GM18868 (cell line): ENCODE results near the gene FABP2.
"Not testable (repeated sequence)": the region's sequence is repeated elsewhere in the genome, so short reads cannot be mapped to it uniquely, and the experiment has no call there.

Experiments used
- ATAC-seq: cut with Tn5 transposase; IDR thresholded peaks from one replicate; pipeline ENCODE4 v1.9.1; 2021; ENCODE audit warnings: mild to moderate bottlenecking, moderate library complexity; ENCODE audit not compliant: unreplicated experiment

Gene FABP2

DNA sequence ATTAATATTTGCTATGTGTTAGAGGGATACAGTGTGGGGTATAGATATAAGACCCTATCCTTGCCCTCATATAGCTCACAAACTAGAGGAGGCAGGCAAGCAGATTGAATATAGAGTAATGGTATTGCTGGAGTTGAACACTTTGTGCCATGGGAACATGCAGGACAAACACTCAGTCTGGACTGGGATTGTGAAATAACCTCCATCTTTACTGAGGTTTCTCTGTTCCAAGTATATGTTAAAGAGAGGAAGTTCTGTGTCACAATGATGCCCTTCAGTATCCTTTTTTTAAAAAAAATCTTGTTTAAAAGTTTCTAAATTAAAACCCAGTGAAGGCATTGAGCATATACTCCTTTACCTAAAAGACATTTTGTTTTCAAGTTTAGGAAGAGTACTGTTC is 8.7 kb downstream of the FABP2 start:
- no peak for ATAC-seq

DNA sequence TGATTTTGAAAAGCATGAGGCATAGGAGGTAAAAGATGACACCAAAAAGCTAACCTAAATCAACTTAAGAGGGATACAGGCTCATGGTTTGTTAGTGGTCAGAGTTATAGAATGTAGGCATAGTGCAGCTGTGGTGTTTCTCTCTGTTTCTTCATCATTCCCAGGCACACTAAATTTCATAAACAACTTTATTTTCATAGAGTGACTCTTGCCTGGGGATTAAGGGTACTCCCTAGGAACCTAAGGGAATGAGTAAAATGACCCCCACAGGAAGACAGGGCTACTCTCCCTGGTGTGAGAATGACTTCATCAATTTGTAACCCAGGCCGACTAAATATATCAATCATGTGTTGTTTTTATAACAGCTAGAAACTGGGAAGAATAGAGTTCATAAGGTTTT is 11.1 kb downstream of the FABP2 start:
- no peak for ATAC-seq

DNA sequence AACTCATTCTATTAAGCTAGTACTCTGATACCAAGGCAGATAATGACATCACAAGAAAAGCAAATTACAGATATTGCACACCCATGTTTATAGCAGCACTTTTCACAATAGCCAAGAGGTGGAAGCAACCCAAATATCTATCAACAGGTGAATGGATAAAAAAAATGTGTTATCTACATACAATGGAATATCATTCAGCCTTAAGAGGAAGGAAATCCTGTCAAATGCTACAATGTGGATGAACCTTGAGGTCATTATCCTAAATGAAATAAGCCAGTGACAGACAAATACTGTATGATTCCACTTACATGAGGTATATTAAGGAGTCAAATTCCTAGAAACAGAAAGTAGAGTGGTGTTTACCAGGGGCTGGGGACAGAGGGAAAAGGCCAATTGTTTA is 14.3 kb downstream of the FABP2 start:
- no peak for ATAC-seq

DNA sequence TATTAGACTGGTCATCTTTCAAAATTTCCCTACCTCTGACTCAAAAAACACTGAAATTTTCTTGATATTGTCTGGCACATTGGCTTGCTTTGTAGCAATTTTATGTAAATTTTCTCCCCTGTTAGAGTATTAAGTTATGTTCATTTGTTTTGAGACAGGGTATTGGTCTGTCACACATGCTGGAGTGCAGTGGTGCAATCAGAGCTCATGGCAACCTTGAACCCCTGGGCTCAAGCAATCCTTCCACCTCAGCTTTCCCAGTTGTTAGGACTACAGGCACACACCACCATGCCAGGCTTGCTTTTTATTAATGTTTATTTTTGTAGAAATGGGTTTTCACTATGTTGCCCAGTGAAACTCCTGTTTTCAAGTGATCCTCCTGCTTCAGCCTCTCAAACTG is 17.5 kb downstream of the FABP2 start:
- ATAC-seq: no peak

DNA sequence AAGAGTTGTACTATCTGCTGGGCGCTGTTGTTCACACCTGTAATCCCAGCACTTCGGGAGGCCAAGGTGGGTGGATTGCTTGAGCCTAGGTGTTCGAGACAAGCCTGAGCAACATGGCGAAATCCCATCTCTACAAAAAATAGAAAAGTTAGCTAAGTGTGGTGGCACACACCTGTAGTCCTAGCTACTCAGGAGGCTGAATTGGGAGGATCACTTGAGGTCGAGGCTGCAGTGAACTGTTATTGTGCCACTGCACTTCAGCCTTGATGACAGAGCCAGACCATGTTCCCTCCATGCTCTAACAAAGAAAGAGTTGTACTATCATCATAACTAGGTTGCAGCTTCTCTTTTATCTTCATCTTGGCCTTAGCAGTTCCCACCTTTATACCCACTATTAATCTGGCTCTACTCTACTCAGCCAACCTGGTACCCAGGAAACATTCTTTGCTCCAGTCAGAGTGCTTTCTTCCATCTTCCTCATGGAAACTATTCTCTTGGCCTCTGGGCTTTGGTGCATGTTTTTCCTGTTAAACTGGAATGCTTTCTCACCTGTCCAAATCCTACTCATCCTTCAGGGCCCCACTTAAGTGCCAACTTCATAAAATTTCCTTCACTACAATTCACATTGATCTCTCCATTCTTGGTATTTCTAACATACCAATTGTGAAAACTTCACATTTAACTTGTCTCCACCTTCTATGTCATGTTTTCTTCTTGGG is 18.2 kb downstream of the FABP2 start:
- ATAC-seq: no peak

DNA sequence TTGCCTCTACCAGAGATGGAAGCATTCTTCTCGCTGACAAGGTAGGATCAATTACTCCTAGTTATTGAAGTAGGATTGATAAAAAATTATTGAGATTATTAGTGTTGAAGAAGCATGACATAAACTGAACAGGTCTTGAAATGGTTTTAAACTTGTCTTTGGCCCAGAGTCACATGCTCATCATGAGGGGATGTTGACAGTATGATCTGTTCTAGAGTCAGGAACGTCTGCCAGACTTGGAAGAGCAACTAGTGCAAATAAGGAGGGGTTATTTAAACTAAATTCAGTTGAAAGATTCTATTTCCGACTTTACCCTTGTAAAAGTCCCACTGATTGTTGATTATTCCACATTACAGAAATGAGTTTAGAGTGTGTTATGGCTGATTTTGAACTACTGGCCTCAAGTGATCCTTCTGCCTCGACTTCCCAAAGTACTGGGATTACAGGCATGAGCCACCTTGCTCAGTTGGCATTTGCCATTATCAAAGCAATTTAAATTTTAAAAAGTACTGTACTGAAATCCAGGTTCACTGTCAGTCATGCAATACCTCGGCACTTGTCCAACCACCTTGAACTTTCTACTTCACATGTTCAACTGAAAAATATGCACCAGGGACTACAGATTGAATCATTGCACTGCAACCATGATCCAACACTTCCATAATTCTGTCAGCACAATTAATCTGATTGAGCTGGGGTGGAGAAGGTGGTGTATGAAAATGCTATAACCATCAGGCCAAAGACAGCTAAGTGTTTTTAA is 19.7 kb downstream of the FABP2 start:
- no peak for ATAC-seq

DNA sequence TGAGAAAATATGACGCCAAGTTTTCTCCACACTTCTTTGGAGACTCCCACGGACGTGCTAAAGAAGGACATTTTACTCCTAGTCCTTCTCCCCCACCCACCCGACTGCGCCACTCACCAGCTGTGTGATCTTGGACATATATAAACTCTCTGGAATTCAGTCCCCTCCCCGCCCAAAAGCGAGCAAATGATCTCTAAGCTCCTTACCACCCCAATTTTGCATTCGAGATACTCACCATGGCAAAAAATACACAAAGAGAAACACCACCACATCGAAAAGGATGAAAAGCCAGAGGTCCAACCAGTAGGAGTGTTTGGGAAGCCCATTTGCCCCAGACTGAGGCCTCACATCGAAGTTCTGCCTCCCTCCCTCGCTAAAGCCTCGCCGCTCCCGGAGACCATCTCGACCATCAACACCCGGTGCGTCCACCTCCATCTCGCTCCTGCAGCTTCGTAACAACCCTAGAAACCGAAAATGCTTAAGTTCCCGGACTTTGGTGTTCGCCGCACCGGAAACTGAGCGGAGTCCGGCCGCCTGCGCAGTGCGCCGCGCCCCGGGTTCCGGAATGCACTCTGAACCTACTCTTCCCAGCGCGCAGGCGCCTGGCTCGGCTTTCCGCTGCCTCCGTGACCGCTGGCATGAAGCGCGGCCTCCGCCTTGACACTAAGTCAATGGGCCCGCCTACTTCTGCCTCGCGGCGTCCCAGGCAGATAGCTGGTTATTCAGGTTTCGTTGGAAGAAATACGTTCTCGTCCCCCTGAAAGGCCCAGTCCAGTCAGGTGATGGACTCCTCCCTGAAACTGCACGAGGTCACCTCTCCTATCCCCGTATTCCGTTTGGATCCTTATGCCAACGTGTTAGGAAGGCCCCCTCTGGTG is 21.6 kb downstream of the FABP2 start:
- ATAC-seq: peak; percentile 94

DNA sequence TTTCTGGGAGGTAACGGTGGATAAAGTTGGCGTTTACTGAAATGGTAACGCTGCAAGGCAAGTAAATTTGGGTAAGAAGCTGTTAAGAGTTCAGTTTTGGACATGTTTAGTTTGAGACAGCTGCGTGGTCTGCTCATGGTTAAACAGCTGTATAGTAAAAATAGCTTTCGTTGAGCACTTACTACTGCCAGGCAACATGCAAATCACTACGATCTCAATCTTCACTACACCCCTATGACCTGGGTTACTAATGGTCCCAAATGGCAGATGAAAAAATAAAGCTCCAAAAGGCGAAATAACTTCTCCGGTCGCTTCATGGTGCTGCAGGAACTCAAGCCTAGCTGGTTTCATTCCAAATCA is 22.2 kb downstream of the FABP2 start:
- ATAC-seq: peak; percentile 40

DNA sequence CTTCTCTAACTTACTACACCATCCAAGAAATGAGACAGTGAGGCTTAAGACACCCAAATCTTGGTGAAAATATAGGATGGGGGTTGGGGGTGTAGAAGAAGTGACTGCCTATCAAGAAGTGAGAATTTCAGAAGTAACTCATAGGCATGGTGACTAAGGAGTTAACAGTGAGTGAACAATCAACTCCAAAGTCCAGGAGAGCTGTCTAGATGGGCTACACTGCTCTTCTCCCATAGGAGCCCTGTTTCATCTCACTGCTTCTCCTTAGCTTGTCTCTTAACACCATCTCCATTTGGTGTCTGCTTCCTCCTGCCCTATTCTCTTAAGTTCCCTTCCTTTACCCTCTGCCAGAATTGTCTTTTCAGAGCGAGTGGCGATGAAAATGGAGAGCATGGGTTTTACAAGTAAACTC is 22.7 kb downstream of the FABP2 start:
- no peak for ATAC-seq

DNA sequence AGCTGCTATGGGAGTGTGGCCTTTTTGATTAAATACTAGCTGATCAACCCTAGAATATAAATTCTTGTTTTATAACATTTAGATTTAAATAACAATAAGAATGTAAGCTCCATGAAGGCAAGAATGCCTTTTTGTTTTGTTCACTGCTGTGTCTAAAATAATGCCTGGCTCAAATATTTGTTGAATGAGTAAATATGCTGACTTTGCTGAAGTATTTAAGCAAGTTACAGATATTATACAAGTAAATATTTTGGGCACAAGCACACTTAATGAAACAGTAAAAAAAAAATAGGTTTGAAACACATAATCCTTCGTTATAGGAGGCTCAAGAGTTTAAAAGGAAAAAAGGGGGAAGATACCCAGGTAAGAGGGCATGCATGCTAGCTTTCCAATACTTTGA is 24.1 kb downstream of the FABP2 start:
- ATAC-seq: no peak

DNA sequence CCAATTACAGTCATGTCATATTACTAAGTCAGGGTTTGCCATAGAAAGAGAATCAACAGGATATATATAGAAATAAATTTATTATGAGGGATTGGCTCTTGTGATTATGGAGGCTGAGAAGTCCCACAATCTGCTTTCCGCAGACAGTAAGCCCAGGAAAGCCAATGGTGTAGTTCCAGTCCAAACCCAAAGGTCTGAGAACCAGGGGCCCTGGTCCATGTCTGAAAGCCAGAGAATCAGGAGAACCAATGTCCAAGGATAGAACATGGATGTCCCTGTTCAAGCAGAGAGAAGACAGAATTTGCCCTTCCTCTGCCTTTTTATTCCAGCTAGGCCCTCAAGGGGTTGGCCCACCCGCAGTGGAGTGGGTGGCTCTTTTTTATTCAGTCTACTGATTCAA is 25.6 kb downstream of the FABP2 start:
- no peak for ATAC-seq

DNA sequence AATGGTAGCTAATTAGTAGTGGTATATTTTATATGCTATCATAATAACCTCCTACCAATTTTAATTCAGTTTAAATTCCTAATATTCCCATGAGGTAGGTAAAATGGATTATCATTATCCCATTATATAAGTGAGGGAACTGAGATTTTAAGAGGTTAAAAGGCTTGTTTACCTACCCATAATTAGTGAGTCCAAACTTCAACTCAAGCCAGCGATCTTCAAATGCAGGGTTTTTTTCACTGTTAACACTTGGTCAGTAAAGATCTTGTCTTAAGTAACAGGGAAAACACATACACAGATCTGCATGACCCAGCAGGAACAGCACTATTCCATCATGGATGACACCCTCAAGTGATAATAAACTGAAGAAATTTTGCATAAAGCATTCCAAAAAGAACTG is 31.3 kb downstream of the FABP2 start:
- no peak for ATAC-seq

DNA sequence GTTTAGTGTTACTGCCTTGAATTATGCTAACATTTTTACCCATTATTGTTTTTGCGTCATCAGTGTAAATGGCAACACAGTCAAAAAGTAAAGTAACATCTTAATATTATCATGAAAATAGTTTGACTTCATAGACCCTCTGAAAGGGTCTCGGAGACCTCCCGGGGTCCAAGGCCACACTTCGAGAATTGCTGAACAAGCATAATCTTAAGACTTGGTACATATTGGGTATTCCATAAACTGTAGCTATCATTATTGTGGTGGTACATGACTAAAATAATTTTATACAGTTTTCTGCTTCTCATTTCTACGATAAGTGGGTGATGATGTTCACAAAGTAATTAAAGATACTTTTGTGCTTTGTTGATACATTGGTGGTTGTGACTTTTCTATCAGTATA is 32.6 kb downstream of the FABP2 start:
- ATAC-seq: no peak

DNA sequence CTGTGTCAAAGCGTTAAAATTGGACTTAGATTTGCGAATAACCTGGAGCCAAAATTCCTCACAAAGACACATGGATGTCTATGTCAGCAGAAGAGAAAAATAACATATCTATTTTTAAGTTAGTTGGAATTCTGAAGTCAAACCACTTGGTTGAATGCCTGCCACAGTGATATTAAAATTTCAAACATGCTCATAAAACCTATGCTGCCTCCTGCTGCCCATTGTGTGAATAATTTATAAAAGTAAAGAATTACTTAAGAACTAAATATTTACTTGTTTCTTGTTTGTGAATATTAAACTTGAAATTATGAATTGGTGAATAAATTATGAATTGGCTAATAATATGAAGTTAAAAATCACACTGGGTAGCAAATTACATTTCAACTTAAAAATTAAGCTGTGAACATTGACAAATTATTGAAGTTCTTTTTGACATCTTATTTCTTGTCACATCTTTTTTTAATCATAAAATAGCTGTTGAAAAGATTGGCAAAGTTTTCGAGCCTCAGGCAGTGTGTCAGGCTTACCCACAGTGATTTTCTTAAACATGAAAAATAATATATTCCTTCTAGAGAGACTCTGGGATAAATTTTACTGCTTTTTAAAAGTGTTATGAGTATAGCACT is 35.4 kb downstream of the FABP2 start:
- no peak for ATAC-seq

DNA sequence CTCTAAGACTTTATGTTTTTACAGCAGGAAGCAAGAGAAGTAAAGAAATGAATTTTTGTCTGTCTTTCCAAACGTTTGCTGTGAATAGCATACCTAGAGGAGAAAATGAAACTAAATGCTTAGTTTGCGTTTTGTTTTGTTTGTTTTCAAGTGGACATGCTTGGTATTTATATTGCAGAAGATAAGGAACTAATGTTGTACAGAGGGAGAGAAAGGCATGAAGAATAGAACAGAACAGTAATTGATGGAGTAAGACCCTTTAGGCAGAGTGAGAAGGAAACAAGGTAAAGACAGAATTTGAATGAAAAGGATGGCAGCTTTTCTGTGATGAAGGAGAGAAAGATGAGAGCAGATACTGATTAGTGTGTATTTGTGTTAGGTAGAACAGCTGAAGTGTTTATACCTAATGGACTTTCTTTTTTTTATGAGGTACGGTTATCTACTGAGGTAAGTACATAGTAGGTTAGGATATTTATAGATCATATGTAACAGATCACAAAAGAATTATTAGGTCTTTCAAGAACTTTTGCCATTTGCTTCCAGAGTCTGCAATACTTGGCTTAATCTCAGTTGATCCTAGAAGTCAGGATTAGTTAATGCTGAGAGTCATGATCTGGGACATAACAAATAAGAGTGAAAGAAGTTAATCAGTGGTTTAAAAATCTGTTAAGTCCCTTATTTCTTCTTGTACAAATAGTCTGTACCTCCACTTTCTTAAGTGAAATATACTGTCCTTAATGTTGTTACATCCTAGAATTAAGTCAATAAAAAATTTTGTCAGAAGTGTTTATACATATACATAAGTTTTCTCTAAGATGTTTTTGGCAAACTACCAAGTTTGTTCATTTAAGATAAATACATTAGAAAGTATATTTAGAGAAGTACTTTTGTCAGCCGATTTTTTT is 36.8 kb downstream of the FABP2 start:
- peak; percentile 60 for ATAC-seq

DNA sequence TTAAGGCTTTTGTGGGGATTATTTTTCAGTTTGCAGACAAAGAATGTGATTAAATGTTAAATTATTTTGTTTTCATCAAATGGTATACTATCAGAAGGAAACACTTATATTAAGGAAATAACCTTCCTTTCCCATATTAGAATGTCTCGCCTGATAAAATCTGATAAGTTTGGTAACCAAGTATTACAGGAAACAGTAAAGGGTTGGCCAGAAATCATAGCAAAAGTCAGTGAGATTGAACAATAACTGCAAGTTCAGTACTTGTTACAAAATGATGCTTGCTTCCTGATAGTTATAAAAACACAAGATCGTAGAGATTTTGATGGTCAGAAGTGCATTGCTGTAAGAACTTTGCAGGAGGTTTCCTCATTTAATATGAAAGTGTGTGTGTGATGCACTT is 40.5 kb downstream of the FABP2 start:
- no peak for ATAC-seq

DNA sequence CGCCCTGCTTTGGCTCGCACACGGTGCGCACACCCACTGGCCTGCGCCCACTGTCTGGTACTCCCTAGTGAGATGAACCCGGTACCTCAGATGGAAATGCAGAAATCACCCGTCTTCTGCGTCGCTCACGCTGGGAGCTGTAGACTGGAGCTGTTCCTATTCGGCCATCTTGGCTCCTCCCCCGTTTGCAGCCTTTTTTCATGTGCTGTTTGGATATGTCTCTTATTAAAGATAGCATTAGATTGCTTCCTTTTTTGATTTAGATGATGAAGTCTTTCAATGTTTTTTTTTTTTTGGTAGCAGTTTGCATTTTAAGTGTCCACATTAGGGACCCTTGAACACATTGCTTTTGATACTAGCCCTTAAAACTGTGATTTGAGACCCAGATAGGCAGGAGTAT is 42.0 kb downstream of the FABP2 start:
- not testable (repeated sequence) for ATAC-seq

DNA sequence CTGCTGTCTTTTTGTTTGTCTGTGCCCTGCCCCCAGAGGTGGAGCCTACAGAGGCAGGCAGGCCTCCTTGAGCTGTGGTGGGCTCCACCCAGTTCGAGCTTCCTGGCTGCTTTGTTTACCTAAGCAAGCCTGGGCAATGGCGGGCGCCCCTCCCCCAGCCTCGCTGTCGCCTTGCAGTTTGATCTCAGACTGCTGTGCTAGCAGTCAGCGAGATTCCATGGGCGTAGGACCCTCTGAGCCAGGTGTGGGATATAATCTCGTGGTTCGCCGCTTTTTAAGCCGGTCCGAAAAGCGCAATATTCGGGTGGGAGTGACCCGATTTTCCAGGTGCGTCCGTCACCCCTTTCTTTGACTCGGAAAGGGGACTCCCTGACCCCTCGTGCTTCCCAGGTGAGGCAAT is 42.4 kb downstream of the FABP2 start:
- ATAC-seq: not testable (repeated sequence)

DNA sequence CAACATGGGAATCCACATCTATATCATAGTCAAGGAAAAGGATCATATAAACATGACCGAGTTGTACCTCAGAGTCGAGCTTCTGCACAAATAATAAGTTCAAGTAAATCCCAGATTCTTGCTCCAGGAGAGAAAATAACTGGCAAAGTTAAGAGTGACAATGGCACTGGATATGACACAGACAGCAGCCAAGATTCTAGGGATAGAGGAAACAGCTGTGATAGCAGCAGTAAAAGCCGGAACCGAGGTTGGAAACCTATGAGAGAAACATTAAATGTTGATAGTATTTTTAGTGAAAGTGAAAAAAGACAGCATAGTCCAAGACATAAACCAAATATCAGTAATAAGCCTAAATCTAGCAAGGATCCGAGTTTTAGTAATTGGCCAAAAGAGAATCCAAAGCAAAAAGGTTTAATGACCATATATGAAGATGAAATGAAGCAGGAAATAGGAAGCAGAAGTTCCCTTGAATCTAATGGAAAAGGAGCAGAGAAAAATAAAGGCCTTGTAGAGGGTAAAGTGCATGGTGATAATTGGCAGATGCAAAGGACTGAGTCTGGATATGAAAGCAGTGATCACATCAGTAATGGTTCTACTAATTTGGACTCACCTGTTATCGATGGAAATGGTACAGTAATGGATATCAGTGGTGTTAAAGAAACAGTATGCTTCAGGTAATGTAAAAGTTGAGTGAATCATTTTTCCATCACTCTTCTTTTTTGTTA is 50.4 kb downstream of the FABP2 start:
- no peak for ATAC-seq

DNA sequence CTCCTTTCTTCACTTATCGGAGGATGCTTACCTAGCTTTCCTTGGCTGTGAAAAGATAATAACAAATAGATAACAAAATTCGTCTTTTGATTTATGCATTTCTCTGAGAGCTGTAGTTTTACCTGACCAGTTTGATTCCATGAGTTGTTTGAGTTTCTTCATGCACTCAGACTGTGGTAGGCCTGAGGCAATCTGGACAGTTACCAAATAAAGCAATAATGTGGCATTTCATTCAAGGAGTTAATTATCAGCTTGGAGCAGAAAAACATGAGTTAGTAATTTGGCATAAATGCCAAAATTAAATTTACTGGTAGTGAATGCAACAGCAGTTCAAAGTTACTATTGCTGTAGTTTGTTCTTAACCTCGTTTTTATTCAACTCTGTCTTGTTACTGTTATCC is 53.5 kb downstream of the FABP2 start:
- no peak for ATAC-seq
